HepG2 (cell line): ENCODE results near the gene MTHFD1. TPM values are rescaled to one million over a fixed set of nuclear protein-coding genes. Genes with fewer than 3 reads are reported as not detected.

Experiments
- BRD4 ChIP-seq: sonication (generic); formaldehyde crosslinking; IDR thresholded peaks from 2 replicates; pipeline ENCODE4 v1.4.0; 2020; ENCODE audit warnings: missing genetic modification reagents
- CBX1 ChIP-seq: IDR thresholded peaks from one replicate; pipeline ENCODE4 v1.6.1; 2016; ENCODE audit warnings: antibody characterized with exemption, low read depth
- ETV6 ChIP-seq: sonication (generic); formaldehyde crosslinking; conservative IDR thresholded peaks from 2 replicates; pipeline ENCODE4 v1.4.0; 2020; ENCODE audit warnings: missing genetic modification reagents
- FOXP1 ChIP-seq, 2 experiments: fragments of 450-650 bp in 1 of 2; IDR thresholded peaks; 2 replicates each; pipeline ENCODE4 v1.6.1; 2017 to 2018; ENCODE audit warnings: antibody characterized with exemption in 1 of 2
- HOXA5 ChIP-seq: sonication (generic); formaldehyde crosslinking; IDR thresholded peaks from 2 replicates; pipeline ENCODE4 v1.4.0; 2020; ENCODE audit warnings: missing genetic modification reagents
- IRF2 ChIP-seq: IDR thresholded peaks from 2 replicates; pipeline ENCODE4 v1.6.1; 2018; ENCODE audit warnings: missing genetic modification reagents, missing compliant biosample characterization
- KLF13 ChIP-seq: sonication (generic); formaldehyde crosslinking; IDR thresholded peaks from 2 replicates; pipeline ENCODE4 v1.4.0; 2020; ENCODE audit warnings: mild to moderate bottlenecking, missing genetic modification reagents
- LCORL ChIP-seq, 2 experiments: fragments of 450-650 bp in 1 of 2; sonication (generic) in 1 of 2; formaldehyde crosslinking in 1 of 2; IDR thresholded peaks; 2 replicates each; pipeline versions ENCODE4 v1.5.0 to v1.6.1; 2017 to 2020; ENCODE audit warnings: antibody characterized with exemption in 1 of 2, missing genetic modification reagents in 1 of 2
- MAFF ChIP-seq: IDR thresholded peaks from 2 replicates; pipeline ENCODE4 v1.6.1; 2011; ENCODE audit warnings: low read depth, low read length, improper control_type of control experiment
- MXI1 ChIP-seq: IDR thresholded peaks from 3 replicates; pipeline ENCODE4 v1.6.1; 2012; ENCODE audit warnings: low read depth, low read length, inconsistent platforms, borderline replicate concordance
- PAX8 ChIP-seq: sonication (generic); formaldehyde crosslinking; IDR thresholded peaks from 2 replicates; pipeline ENCODE4 v1.8.0; 2022; ENCODE audit warnings: mild to moderate bottlenecking, missing genetic modification reagents, borderline replicate concordance
- POLR2AphosphoS5 ChIP-seq: IDR thresholded peaks from 2 replicates; pipeline ENCODE4 v1.6.1; 2012; ENCODE audit warnings: low read depth, low read length
- SALL1 ChIP-seq: sonication (generic); formaldehyde crosslinking; IDR thresholded peaks from 2 replicates; pipeline ENCODE4 v1.8.0; 2022; ENCODE audit warnings: mild to moderate bottlenecking, missing genetic modification reagents
- ZC3H4 ChIP-seq: sonication (generic); formaldehyde crosslinking; IDR thresholded peaks from 2 replicates; pipeline ENCODE4 v1.4.0; 2020; ENCODE audit warnings: missing genetic modification reagents, borderline replicate concordance
- ZFP36 ChIP-seq: fragments of 150-350 bp; IDR thresholded peaks from 2 replicates; pipeline ENCODE4 v1.6.1; 2018; ENCODE audit warnings: borderline replicate concordance, low read length, low read depth; ENCODE audit not compliant: partially characterized antibody
- ZNF337 ChIP-seq: sonication (generic); formaldehyde crosslinking; IDR thresholded peaks from 2 replicates; pipeline ENCODE4 v1.5.1; 2020; ENCODE audit warnings: missing genetic modification reagents, low read depth, mild to moderate bottlenecking, borderline replicate concordance
- ZNF577 ChIP-seq: sonication (generic); formaldehyde crosslinking; IDR thresholded peaks from 2 replicates; pipeline ENCODE4 v1.4.0; 2020; ENCODE audit warnings: mild to moderate bottlenecking, low read depth, missing genetic modification reagents, borderline replicate concordance
- ZNF790 ChIP-seq: sonication (generic); formaldehyde crosslinking; IDR thresholded peaks from 2 replicates; pipeline ENCODE4 v1.8.0; 2022; ENCODE audit warnings: missing genetic modification reagents, mild to moderate bottlenecking, borderline replicate concordance
- ZZZ3 ChIP-seq: sonication (generic); formaldehyde crosslinking; IDR thresholded peaks from 2 replicates; pipeline ENCODE4 v1.4.0; 2020; ENCODE audit warnings: missing genetic modification reagents, mild to moderate bottlenecking, borderline replicate concordance
- polyA plus RNA-seq, 8 experiments: library from polyadenylated mRNA; depleted of rRNA in 3 of 8; stranded (reverse) in 7 of 8; unstranded in 1 of 8; fragments of >200 nt; fragmentation: Illumina TruSeq in 4 of 8; extraction: Trizol in 4 of 8; gene quantifications; 2 replicates each; pipeline versions ENCODE4 v1.2.1 to v1.2.3, GENCODE V29; 2011 to 2016; ENCODE audit warnings: low read depth in 4 of 8, missing spikeins in 1 of 8, mixed read lengths in 1 of 8; ENCODE audit not compliant: insufficient read depth in 1 of 8
- total RNA-seq, 5 experiments: library from RNA; depleted of rRNA; stranded (reverse); fragments of >200 nt; fragmentation: Illumina TruSeq; extraction: Trizol; gene quantifications; 2 replicates each; pipeline ENCODE4 v1.2.3, GENCODE V29; 2016; ENCODE audit warnings: low read depth in 1 of 5
- TF ChIP-seq, protein P1 (sequence below): sonication (generic); formaldehyde crosslinking; IDR thresholded peaks from 2 replicates; pipeline ENCODE4 v1.4.0; 2020; ENCODE audit warnings: mild to moderate bottlenecking, missing genetic modification reagents
- TF ChIP-seq, protein P2 (sequence below): fragments of 450-650 bp; IDR thresholded peaks from 2 replicates; pipeline ENCODE4 v1.6.1; 2016
- TF ChIP-seq, protein P3 (sequence below): sonication (generic); formaldehyde crosslinking; IDR thresholded peaks from 2 replicates; pipeline ENCODE4 v1.5.1; 2020; ENCODE audit warnings: mild to moderate bottlenecking, moderate library complexity, missing genetic modification reagents
- TF ChIP-seq, protein P4 (sequence below): sonication (generic); formaldehyde crosslinking; IDR thresholded peaks from 2 replicates; pipeline ENCODE4 v1.4.0; 2020; ENCODE audit warnings: missing genetic modification reagents

The MTHFD1 gene
- total and polyA plus RNA-seq, 2 of the 13 experiments (the other 11 are each of a cell fraction or from before 2014, with no cell fraction given), result 31.0 to 106 TPM

DNA sequence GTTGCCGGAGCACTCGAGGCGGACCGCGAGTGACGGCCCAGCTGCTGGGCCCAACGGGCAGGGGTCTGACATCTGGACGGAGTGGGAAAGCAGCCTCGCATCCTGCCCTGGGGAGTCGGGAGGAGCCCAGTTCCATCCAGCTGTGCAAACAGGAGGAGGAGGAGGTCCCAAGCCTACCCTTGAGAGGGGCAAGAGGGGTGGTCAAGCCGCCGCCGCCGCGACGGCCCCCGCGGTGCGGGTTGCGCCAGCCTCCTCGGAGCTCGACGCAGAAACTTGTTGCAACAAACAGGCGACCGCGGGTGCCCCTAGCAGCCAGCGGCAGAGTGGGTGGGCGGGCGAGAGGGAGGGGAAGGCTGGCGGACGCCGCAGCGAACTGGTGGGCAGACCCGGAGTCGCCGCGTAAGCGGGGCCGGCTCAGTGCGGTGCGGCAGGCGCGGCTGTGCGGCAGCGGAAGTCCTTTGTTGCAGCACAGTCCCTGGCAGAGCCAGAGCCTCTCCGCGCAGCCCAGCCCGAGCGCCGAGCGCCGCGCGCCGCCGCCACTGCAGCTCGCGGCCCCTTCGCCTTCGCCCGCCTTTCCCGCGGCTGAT lies 116.2 kb downstream of the MTHFD1 start, which contains the start of gene ZBTB1 (continued):
- TF ChIP-seq, protein P1, sequence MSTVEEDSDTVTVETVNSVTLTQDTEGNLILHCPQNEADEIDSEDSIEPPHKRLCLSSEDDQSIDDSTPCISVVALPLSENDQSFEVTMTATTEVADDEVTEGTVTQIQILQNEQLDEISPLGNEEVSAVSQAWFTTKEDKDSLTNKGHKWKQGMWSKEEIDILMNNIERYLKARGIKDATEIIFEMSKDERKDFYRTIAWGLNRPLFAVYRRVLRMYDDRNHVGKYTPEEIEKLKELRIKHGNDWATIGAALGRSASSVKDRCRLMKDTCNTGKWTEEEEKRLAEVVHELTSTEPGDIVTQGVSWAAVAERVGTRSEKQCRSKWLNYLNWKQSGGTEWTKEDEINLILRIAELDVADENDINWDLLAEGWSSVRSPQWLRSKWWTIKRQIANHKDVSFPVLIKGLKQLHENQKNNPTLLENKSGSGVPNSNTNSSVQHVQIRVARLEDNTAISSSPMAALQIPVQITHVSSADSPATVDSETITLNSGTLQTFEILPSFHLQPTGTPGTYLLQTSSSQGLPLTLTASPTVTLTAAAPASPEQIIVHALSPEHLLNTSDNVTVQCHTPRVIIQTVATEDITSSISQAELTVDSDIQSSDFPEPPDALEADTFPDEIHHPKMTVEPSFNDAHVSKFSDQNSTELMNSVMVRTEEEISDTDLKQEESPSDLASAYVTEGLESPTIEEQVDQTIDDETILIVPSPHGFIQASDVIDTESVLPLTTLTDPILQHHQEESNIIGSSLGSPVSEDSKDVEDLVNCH (CRISPR knock-in tag), result no peak
- TF ChIP-seq MXI1, result peak; percentile 47; the same call in 1 of the 3 replicates
- no peak for TF ChIP-seq CBX1
- TF ChIP-seq IRF2 (CRISPR knock-in tag), result no peak; the same call in 1 of the 2 replicates
- TF ChIP-seq HOXA5 (CRISPR knock-in tag), result 0 out of 2 replicates have a peak, but pooled peaks have one; percentile 29
- TF ChIP-seq LCORL (IDR thresholded peaks at IDR 0.05), result no peak
- peak; percentile 50; the same call in 1 of the 2 replicates for TF ChIP-seq LCORL (CRISPR knock-in tag; IDR thresholded peaks at IDR 0.05)
- TF ChIP-seq, protein P2, sequence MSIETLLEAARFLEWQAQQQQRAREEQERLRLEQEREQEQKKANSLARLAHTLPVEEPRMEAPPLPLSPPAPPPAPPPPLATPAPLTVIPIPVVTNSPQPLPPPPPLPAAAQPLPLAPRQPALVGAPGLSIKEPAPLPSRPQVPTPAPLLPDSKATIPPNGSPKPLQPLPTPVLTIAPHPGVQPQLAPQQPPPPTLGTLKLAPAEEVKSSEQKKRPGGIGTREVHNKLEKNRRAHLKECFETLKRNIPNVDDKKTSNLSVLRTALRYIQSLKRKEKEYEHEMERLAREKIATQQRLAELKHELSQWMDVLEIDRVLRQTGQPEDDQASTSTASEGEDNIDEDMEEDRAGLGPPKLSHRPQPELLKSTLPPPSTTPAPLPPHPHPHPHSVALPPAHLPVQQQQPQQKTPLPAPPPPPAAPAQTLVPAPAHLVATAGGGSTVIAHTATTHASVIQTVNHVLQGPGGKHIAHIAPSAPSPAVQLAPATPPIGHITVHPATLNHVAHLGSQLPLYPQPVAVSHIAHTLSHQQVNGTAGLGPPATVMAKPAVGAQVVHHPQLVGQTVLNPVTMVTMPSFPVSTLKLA, result no peak
- TF ChIP-seq ZNF790, result no peak; the same call in 1 of the 2 replicates
- no peak for TF ChIP-seq MAFF
- no peak for TF ChIP-seq ZNF337
- no peak for TF ChIP-seq FOXP1 (IDR thresholded peaks at IDR 0.05)
- no peak for TF ChIP-seq FOXP1 (CRISPR knock-in tag; IDR thresholded peaks at IDR 0.05)
- TF ChIP-seq, protein P3, sequence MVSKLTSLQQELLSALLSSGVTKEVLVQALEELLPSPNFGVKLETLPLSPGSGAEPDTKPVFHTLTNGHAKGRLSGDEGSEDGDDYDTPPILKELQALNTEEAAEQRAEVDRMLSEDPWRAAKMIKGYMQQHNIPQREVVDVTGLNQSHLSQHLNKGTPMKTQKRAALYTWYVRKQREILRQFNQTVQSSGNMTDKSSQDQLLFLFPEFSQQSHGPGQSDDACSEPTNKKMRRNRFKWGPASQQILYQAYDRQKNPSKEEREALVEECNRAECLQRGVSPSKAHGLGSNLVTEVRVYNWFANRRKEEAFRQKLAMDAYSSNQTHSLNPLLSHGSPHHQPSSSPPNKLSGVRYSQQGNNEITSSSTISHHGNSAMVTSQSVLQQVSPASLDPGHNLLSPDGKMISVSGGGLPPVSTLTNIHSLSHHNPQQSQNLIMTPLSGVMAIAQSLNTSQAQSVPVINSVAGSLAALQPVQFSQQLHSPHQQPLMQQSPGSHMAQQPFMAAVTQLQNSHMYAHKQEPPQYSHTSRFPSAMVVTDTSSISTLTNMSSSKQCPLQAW (CRISPR knock-in tag), result peak; percentile 25; the same call in 1 of the 2 replicates
- TF ChIP-seq BRD4 (CRISPR knock-in tag), result peak; percentile 51; the same call in 1 of the 2 replicates
- no peak for TF ChIP-seq ZNF577 (CRISPR knock-in tag)
- TF ChIP-seq, protein P4, sequence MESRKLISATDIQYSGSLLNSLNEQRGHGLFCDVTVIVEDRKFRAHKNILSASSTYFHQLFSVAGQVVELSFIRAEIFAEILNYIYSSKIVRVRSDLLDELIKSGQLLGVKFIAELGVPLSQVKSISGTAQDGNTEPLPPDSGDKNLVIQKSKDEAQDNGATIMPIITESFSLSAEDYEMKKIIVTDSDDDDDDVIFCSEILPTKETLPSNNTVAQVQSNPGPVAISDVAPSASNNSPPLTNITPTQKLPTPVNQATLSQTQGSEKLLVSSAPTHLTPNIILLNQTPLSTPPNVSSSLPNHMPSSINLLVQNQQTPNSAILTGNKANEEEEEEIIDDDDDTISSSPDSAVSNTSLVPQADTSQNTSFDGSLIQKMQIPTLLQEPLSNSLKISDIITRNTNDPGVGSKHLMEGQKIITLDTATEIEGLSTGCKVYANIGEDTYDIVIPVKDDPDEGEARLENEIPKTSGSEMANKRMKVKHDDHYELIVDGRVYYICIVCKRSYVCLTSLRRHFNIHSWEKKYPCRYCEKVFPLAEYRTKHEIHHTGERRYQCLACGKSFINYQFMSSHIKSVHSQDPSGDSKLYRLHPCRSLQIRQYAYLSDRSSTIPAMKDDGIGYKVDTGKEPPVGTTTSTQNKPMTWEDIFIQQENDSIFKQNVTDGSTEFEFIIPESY (CRISPR knock-in tag), result no peak
- TF ChIP-seq SALL1, result no peak
- peak; percentile 19; the same call in 1 of the 2 replicates for TF ChIP-seq ETV6 (CRISPR knock-in tag)
- TF ChIP-seq ZFP36, result no peak
- TF ChIP-seq PAX8, result no peak
- peak; percentile 75 for TF ChIP-seq ZC3H4 (CRISPR knock-in tag)
- TF ChIP-seq ZZZ3 (CRISPR knock-in tag), result no peak
- peak; percentile 50 for TF ChIP-seq POLR2AphosphoS5
- no peak for TF ChIP-seq KLF13 (CRISPR knock-in tag)
